PFSK-1 (cell line): ENCODE measurements around the gene MYO1E.

Experiments used
- FOXP2 ChIP-seq: optimal IDR thresholded peaks from 2 replicates; pipeline ENCODE3; 2011; ENCODE audit warnings: borderline replicate concordance, control low read depth, inconsistent platforms; ENCODE audit not compliant: insufficient read depth; ENCODE audit errors: extremely low read length, extremely low read depth
- POLR2AphosphoS5 ChIP-seq: IDR thresholded peaks from 2 replicates; pipeline ENCODE4 v1.6.1; 2012; ENCODE audit warnings: low read depth, mild to moderate bottlenecking, control low read depth, low read length, moderate library complexity
- SIN3A ChIP-seq: IDR thresholded peaks from 2 replicates; pipeline ENCODE4 v1.6.1; 2012; ENCODE audit warnings: mild to moderate bottlenecking, low read length, moderate library complexity, borderline replicate concordance; ENCODE audit not compliant: insufficient read depth
- TAF1 ChIP-seq: IDR thresholded peaks from 2 replicates; pipeline ENCODE4 v1.6.1; 2012; ENCODE audit warnings: low read length, control low read depth, borderline replicate concordance; ENCODE audit not compliant: insufficient read depth
- TF ChIP-seq, protein P1 (sequence below), 2 experiments: IDR thresholded peaks; 2 replicates each; pipeline versions ENCODE4 v1.6.1 to v1.8.0; 2011 to 2012; ENCODE audit warnings: low read depth in 2 of 2, low read length in 2 of 2, control low read depth in 1 of 2, inconsistent platforms in 1 of 2, mild to moderate bottlenecking in 1 of 2, moderate library complexity in 1 of 2; ENCODE audit not compliant: insufficient read depth in 1 of 2

DNA sequence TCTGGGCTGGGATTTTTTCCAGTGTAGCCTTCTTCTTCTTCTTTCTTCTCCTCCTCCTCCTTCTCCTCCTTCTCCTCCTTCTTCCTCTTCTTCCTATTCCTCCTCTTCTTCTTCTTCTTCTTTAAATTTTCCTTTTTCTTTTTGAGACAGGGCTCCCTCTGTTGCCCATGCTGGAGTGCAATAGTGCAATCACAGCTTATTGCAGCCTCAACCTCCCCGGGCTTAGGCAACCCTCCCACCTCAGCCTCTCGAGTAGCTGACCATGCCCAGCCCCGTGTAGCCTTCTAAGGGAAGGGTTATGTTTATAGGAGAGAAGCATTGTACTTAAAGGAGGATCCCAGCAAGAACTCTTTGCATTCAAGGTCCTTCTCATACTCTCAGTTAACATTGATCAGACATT, 24.0 kb upstream of the MYO1E start:
- TF ChIP-seq POLR2AphosphoS5: no peak
- TF ChIP-seq FOXP2: no peak
- TF ChIP-seq, protein P1, sequence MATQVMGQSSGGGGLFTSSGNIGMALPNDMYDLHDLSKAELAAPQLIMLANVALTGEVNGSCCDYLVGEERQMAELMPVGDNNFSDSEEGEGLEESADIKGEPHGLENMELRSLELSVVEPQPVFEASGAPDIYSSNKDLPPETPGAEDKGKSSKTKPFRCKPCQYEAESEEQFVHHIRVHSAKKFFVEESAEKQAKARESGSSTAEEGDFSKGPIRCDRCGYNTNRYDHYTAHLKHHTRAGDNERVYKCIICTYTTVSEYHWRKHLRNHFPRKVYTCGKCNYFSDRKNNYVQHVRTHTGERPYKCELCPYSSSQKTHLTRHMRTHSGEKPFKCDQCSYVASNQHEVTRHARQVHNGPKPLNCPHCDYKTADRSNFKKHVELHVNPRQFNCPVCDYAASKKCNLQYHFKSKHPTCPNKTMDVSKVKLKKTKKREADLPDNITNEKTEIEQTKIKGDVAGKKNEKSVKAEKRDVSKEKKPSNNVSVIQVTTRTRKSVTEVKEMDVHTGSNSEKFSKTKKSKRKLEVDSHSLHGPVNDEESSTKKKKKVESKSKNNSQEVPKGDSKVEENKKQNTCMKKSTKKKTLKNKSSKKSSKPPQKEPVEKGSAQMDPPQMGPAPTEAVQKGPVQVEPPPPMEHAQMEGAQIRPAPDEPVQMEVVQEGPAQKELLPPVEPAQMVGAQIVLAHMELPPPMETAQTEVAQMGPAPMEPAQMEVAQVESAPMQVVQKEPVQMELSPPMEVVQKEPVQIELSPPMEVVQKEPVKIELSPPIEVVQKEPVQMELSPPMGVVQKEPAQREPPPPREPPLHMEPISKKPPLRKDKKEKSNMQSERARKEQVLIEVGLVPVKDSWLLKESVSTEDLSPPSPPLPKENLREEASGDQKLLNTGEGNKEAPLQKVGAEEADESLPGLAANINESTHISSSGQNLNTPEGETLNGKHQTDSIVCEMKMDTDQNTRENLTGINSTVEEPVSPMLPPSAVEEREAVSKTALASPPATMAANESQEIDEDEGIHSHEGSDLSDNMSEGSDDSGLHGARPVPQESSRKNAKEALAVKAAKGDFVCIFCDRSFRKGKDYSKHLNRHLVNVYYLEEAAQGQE (IDR thresholded peaks at IDR 0.05; ENCODE audit: insufficient read depth in 1 of 2, low read depth in 2 of 2, low read length in 2 of 2): no peak
- TF ChIP-seq SIN3A: no peak
- TF ChIP-seq TAF1: no peak
